GM19238 (cell line): ENCODE measurements around the gene MYH6.
"Not testable (repeated sequence)": the region's sequence is repeated elsewhere in the genome, so short reads cannot be mapped to it uniquely, and the experiment has no call there.

Experiments
- DNase-seq: peaks from one replicate; pipeline ENCODE4 v3.0.0; 2011; ENCODE audit warnings: low spot score; ENCODE audit not compliant: insufficient read length

MYH6 gene

DNA sequence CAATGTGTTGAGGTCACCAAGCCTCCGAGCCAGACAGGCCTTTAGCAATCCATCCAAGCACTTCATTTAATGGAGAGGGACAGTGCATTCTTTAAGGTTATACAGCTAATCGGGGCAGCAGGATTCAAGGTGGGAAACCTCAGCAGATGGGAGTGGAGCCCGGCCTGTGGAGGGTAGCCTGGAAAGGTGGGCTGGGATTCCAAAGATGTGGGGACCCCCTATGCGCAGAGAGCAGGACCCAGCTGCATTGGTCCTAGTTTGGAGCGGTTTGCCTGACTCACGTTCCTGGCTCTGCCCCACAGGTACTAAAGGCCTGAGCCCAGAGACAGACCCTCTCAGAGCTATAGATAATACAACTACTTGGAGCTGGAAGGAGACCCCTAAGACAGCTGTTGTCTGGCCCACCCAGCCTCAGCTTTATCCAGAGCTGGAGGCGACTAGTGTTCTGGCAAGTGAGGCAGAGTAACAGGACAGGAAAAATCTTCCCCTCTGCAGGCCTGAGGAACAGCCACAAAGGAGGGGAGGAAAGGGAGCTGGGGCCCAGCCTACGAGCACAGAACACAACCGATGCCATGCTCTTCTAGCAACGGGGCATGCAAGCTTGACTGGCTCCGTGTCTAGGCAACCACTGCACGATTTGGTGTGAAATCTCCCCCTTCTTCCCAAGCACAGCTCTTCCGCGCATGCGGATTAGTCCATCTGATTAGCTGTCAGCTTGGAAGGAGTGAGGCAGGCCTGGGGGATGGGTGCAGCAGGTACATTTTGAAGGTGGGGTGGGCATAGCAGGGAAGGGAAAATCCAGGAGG is 28.5 kb upstream of the MYH6 start:
- no peak for DNase-seq

GRCh38 chr14:23435543-23436326 is 27.7 kb upstream of the MYH6 start, which contains the start of gene MYH7:
MYH7 (minus strand) TSS chr14:23435660; CDS start chr14:23433732, 1,928 bp downstream.
- no peak for DNase-seq

DNA sequence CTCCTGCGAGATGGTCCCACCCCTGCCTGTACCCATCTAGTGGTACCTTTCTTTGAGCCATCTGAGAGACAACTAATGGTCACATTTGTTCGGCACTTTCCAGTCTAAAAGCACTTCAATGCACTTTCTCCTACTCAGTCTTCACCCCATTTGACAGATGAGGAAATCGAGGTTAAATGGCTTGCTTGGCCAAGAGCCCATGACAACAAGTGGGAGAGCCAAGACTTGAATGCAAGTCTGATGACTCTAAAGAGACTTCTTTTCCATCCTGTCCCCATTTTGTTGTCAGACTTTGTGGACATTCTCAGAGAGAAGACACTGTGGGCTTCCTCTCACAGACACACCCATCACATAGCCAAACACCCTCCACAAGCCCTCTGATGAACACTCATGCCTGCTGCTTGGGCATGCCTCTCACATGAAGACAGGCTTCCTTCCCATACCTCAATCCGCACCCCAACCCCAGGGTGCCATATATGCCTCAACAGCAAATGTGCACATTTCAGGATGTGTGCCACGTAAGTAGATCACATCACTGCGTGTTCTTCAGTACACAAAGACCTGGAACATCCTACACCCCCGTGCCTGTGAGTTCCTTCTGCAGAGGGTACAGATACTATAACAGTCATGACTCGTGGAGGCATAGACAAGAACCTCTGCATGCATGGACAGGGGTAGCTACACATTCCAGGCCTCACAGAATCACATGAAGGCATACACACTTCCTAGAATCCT is 26.6 kb upstream of the MYH6 start:
- DNase-seq = no peak

DNA sequence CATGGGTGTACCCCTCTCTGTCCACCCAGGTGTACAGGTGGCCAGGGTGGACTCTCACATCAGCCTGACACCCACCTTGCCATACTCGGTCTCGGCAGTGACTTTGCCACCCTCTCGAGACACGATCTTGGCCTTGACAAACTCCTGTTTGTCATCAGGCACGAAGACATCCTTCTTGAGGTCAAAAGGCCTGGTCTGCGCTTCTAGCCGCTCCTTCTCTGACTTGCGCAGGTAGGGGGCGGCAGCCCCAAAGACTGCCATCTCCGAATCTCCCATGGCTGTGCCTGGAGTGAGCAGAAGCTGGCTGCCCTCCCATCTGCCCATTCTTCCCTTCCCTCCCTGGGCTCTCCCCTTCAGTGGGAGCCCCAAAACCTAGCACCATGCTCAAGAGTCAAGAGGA is 25.4 kb upstream of the MYH6 start:
- DNase-seq = no peak

DNA sequence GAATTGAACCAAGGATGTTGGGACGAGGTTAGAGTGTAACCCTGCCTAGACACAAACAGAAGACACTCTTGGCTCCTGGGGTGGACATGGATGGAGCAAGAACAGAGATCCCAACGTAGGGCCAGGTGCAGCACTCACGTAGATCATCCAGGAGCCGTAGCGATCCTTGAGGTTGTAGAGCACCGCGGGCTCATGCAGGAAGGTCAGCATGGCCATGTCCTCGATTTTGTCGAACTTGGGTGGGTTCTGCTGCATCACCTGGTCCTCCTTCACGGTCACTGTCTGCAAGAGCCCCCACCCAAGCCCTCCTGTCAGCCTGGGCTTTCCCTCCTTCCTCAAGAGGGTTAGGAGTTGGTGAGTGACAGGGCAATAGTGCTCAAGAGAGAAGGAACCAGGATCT is 24.9 kb upstream of the MYH6 start:
- no peak for DNase-seq

DNA sequence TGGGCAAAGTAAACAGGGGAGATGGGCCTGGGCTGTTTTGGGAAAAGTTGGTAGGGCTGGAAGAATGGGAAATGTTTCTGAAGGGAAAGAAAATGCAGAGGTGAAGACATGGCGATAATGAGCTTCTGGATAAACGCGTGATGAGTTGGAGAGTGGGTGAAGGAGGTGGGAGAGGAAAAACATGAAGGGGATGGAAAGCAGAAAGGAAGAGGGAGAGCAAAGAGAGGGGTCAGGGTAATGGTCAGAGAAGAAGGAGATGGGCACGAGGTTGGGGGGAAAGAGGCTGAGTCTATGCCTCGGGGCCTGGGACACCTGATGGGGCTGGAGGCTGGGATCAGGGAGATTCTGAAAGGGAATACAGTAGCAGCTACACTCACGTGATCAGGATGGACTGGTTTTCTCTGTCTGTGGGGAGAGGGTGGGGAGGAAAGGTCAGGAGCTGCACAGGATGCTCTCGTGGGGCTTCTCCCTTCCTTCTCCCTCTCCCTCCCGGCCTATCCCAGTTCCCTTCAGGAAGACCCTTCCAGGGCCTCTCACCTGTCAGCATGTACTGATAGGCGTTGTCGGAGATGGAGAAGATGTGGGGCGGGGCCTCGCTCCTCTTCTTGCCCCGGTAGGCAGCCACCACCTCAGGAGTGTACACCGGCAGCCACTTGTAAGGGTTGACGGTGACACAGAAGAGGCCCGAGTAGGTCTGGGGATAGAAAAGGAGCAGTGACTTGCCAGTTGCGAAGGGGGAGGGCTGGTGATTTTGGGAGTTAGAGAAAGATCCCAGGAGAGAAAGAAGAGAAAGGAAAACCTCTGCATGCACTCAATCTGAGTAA is 24.2 kb upstream of the MYH6 start:
- no peak for DNase-seq

DNA sequence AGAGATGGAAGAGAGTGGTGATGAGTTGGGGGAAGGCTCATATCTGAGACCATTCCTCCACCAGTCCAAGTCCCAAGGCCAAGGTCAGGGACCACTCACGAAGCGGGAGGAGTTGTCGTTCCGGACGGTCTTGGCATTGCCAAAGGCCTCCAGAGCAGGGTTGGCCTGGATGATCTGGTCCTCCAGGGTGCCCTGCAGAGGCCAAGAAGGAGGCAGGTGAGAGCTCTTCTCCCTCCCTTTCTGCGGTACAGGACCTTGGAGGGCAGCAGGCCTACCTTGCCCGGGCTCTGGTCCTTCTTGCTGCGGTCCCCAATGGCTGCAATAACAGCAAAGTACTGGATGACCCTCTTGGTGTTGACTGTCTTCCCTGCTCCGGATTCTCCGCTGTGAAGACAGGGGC is 23.4 kb upstream of the MYH6 start:
- DNase-seq = no peak

- DNase-seq = no peak
Observed at GRCh38 chr14:23430723-23431085, 22.6 kb upstream of the MYH6 start.

DNA sequence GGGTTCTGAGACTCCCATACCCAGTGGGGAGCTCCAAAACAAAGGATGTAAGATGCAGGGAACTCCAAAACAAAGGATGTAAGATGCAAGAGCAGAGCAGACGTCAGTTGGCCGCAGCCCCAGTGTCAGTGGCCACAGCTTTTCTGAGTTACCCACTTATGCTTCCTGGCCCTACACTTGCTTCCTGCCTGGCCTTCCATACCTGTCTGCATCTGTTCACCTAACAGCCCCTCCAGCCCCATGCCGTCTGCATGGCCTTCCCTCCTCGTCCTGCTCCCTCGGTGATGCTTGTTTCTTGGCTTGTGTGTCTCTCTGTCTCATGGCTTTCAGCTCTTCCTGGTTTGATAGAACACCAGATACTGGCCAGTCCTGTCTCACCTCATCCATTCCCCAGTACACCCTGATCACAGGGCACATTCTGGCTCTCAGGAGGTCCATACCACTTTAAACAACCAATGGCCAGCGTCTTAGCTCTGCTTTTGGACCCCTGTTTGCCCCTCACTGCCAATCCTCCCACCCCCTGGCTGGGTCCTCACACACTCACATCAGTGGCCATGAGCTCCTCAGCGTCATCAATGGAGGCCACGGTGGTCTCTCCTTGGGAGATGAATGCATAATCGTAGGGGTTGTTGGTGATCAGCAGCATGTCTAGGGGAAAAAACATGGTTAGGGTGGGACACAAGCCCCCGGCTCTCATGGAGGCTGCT is 22.1 kb upstream of the MYH6 start:
- no peak for DNase-seq

DNA sequence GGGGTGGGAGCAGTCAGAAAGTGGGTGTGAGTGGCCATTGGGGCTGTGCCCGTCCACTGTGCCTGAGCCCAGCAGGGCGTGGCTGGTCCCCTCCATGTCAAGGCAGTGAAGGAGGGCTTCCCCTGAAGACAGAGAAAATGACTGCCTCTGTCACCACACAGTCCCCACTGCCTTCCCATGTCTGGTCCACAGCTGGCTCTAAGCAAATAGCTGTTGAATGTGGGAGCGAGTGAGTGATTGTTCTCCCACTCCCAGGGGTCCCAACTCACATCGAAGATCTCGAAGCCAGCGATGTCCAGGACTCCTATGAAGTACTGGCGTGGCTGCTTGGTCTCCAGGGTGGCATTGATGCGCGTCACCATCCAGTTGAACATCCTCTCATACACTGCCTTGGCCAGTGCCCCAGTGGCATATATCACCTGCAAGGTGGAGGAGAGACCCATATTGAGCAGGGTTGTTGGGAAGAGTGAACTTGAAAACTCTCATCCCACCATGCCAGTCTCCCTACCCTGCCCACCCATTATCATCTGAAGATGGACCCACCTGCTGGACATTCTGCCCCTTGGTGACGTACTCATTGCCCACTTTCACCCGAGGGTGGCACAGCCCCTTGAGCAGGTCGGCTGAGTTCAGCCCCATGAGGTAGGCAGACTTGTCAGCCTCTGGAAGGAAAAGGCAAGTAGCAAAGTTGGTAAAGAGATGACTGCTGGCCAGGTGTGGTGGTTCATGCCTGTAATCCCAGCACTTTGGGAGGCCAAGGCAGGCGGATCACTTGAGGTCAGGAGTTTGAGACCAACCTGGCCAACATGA is 20.8 kb upstream of the MYH6 start:
- no peak for DNase-seq

DNA sequence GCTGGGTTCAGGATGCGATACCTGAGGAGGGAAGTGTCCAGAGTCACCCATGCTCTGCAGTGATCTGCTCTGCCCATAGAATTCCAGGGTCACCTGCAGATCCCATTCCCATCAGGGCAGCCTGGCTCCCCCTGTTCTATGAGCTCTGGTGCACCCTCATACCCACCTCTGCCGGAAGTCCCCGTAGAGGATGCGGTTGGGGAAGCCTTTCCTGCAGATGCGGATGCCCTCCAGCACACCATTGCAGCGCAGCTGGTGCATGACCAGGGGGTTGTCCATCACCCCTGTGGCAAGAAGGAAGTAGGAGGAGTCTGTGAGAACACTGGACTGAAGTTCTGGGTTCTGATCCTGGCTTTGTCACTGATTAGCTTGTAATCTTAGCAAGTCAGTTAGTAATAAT is 17.7 kb upstream of the MYH6 start:
- not testable (repeated sequence) for DNase-seq

GRCh38 chr14:23425169-23425568 is 17.1 kb upstream of the MYH6 start:
- DNase-seq = no peak

GRCh38 chr14:23423657-23424056 is 15.6 kb upstream of the MYH6 start:
- DNase-seq = no peak

GRCh38 chr14:23421594-23421993 is 13.5 kb upstream of the MYH6 start:
- DNase-seq = no peak

GRCh38 chr14:23419646-23420045 is 11.6 kb upstream of the MYH6 start:
- DNase-seq = not testable (repeated sequence)

DNA sequence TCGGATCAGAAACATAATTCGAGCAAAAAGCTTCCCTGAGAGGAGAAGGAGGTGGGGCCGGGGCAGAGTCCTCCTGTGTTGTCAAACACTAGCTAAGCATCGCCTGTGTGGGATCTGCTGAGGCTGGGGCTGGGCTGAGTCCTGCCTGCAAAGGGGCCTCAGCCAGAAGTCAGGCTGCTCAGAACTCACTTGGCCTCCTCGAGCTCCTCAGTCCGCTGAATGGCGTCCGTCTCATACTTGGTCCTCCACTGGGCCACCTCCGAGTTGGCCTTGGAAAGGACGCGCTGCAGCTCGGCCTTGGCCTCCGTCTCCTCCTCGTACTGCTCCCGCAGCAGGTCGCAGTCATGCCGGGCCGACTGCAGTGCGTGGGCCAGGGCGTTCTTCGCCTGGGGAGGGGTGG is 9.9 kb upstream of the MYH6 start:
- no peak for DNase-seq

- not testable (repeated sequence) for DNase-seq
Observed at GRCh38 chr14:23417269-23417668, 9.2 kb upstream of the MYH6 start.

DNA sequence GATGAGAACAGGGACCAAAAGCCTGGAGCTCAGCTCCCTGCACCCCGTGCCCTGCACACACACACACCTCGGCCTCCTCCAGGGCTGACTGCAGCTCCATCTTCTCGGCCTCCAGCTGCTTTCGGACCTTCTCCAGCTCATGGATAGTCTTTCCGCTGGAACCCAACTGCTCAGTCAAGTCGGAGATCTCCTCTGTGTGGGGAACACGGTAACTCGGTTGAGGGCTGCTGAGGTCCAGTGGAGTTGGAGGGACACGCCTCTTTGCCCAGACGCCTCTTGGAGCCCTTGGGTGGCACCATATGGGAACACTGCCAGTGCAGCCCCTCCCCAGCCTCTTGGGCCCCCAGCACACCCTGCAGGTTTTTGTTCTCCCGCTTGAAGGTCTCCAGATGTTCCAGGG is 8.7 kb upstream of the MYH6 start:
- no peak for DNase-seq
